ENCODE data around the gene PATL1. TPM values are rescaled to one million over a fixed set of nuclear protein-coding genes. Genes with fewer than 3 reads are reported as not detected.

Gene PATL1
- total and polyA plus RNA-seq, 2 experiments from 2014 or later, result 12.9 to 19.6 TPM

DNA sequence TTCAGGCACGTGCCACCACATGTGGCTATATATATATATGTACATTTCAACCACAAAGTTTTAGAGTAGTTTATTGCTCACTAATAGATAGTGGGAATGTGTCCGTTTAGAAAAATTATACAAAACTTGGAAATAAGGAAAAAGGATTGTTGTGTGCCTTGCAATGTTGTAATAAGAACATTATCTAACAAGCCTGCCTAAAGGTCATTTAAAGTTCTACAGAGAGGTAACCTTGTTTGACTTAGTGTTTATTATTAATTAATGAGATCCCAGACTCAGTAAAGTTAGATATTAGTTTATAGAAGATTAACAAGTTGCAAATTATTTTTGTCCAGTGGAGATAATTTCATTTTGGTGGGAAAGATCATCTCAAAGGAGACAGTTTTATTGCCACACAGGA lies 5.5 kb upstream of the PATL1 start:
- no peaks in the 10 kb centered on the region for H3K36me3 ChIP-seq (ENCODE audit: insufficient read depth)
- Mint-ChIP-seq H3K4me3 (no peak overlapping the region), H3K27me3 (ENCODE audit: insufficient read depth, low read depth, poor library complexity) (peaks cover 4% of the 10 kb centered on the region), H3K27ac (no peak overlapping the region), H3K4me1 (peaks cover 7% of the 10 kb centered on the region; the same call in 2 of the 3 replicates), H3K9me3 (no peaks in the 10 kb centered on the region), H3K36me3 (ENCODE audit: low read depth) (no peaks in the 10 kb centered on the region; the same call in 2 of the 3 replicates)
- H3K27ac ChIP-seq (ENCODE audit: low read depth), result no peak overlapping the region
- ATAC-seq (no peak), DNase-seq (ENCODE audit: low spot score) (no peak)
- no peaks in the 10 kb centered on the region for H4K20me1 ChIP-seq (replicated peaks; ENCODE audit: insufficient read depth)
- no peaks in the 10 kb centered on the region for H3K79me2 ChIP-seq (replicated peaks; ENCODE audit: insufficient read depth)
- no peaks in the 10 kb centered on the region for H3K9me2 ChIP-seq (ENCODE audit: insufficient read depth)
- peaks cover 12% of the 10 kb centered on the region; the same call in 1 of the 2 replicates for H3K4me1 ChIP-seq (ENCODE audit: insufficient read depth)
- H3K4me2 ChIP-seq, result no peak overlapping the region
- H3K27me3 ChIP-seq (ENCODE audit: insufficient read depth), result no peaks in the 10 kb centered on the region
- no peak overlapping the region for H2AFZ ChIP-seq
- H3K4me3 ChIP-seq, result no peak overlapping the region
- TF ChIP-seq, protein P1, sequence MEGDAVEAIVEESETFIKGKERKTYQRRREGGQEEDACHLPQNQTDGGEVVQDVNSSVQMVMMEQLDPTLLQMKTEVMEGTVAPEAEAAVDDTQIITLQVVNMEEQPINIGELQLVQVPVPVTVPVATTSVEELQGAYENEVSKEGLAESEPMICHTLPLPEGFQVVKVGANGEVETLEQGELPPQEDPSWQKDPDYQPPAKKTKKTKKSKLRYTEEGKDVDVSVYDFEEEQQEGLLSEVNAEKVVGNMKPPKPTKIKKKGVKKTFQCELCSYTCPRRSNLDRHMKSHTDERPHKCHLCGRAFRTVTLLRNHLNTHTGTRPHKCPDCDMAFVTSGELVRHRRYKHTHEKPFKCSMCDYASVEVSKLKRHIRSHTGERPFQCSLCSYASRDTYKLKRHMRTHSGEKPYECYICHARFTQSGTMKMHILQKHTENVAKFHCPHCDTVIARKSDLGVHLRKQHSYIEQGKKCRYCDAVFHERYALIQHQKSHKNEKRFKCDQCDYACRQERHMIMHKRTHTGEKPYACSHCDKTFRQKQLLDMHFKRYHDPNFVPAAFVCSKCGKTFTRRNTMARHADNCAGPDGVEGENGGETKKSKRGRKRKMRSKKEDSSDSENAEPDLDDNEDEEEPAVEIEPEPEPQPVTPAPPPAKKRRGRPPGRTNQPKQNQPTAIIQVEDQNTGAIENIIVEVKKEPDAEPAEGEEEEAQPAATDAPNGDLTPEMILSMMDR (conservative IDR thresholded peaks at IDR 0.05; ENCODE audit: low read depth in 2 of 2), result no peak
- TF ChIP-seq ZNF114 (CRISPR knock-in tag; IDR thresholded peaks at IDR 0.05) (no peak), POLR2AphosphoS5 (IDR thresholded peaks at IDR 0.05; ENCODE audit: low read depth) (no peak)
- H3F3A ChIP-seq (replicated peaks; ENCODE audit: low read depth), result no peaks in the 10 kb centered on the region

DNA sequence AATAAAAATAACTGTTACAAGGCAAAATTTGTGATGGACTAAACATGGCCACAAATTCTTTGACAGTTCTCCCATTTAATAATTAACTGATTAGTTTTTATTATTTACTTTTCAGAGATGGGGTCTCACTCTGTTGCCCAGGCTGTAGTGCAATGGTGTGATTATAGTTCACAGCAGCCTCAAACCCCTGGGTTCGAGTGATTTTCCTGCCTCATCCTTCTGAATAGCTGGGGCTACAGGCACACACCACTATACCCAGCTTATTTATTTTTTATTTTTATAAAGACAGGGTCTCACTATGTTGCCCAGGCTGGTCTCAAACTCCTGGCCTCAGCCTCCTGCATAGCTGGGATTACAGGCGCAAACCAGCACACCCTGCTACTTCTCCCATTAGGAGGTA lies 4.5 kb upstream of the PATL1 start:
- Mint-ChIP-seq H3K27me3 (ENCODE audit: insufficient read depth, low read depth, poor library complexity) (peaks cover 5% of the 10 kb centered on the region), H3K36me3 (ENCODE audit: low read depth) (no peaks in the 10 kb centered on the region; the same call in 2 of the 3 replicates), H3K4me1 (peaks cover 7% of the 10 kb centered on the region; the same call in 2 of the 3 replicates), H3K4me3 (no peak overlapping the region), H3K9me3 (no peaks in the 10 kb centered on the region), H3K27ac (no peak overlapping the region)
- Histone ChIP-seq H3K27me3 (ENCODE audit: insufficient read depth) (no peaks in the 10 kb centered on the region), H3K79me2 (replicated peaks; ENCODE audit: insufficient read depth) (peaks cover 1% of the 10 kb centered on the region), H3K4me1 (ENCODE audit: insufficient read depth) (peaks cover 12% of the 10 kb centered on the region; the same call in 1 of the 2 replicates), H3F3A (replicated peaks; ENCODE audit: low read depth) (no peaks in the 10 kb centered on the region), H4K20me1 (replicated peaks; ENCODE audit: insufficient read depth) (no peaks in the 10 kb centered on the region), H3K4me2 (no peak overlapping the region), H3K9me2 (ENCODE audit: insufficient read depth) (no peaks in the 10 kb centered on the region), H3K4me3 (no peak overlapping the region), H2AFZ (no peak overlapping the region), H3K27ac (ENCODE audit: low read depth) (no peak overlapping the region), H3K36me3 (ENCODE audit: insufficient read depth) (no peaks in the 10 kb centered on the region)
- ATAC-seq (no peak), DNase-seq (ENCODE audit: low spot score) (no peak)
- TF ChIP-seq NANOG (IDR thresholded peaks at IDR 0.05; ENCODE audit: borderline replicate concordance), result no peak
- no peak for TF ChIP-seq JUNB (IDR thresholded peaks at IDR 0.05; ENCODE audit: unreplicated experiment)
- no peak for TF ChIP-seq ZNF114 (CRISPR knock-in tag; IDR thresholded peaks at IDR 0.05)
- TF ChIP-seq, protein P1 (conservative IDR thresholded peaks at IDR 0.05; ENCODE audit: low read depth in 2 of 2), result no peak
- TF ChIP-seq, protein P2, sequence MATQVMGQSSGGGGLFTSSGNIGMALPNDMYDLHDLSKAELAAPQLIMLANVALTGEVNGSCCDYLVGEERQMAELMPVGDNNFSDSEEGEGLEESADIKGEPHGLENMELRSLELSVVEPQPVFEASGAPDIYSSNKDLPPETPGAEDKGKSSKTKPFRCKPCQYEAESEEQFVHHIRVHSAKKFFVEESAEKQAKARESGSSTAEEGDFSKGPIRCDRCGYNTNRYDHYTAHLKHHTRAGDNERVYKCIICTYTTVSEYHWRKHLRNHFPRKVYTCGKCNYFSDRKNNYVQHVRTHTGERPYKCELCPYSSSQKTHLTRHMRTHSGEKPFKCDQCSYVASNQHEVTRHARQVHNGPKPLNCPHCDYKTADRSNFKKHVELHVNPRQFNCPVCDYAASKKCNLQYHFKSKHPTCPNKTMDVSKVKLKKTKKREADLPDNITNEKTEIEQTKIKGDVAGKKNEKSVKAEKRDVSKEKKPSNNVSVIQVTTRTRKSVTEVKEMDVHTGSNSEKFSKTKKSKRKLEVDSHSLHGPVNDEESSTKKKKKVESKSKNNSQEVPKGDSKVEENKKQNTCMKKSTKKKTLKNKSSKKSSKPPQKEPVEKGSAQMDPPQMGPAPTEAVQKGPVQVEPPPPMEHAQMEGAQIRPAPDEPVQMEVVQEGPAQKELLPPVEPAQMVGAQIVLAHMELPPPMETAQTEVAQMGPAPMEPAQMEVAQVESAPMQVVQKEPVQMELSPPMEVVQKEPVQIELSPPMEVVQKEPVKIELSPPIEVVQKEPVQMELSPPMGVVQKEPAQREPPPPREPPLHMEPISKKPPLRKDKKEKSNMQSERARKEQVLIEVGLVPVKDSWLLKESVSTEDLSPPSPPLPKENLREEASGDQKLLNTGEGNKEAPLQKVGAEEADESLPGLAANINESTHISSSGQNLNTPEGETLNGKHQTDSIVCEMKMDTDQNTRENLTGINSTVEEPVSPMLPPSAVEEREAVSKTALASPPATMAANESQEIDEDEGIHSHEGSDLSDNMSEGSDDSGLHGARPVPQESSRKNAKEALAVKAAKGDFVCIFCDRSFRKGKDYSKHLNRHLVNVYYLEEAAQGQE (IDR thresholded peaks at IDR 0.05; ENCODE audit: unreplicated experiment), result no peak
- TF ChIP-seq POLR2AphosphoS5 (IDR thresholded peaks at IDR 0.05; ENCODE audit: low read depth), result no peak
- TF ChIP-seq, protein P3, sequence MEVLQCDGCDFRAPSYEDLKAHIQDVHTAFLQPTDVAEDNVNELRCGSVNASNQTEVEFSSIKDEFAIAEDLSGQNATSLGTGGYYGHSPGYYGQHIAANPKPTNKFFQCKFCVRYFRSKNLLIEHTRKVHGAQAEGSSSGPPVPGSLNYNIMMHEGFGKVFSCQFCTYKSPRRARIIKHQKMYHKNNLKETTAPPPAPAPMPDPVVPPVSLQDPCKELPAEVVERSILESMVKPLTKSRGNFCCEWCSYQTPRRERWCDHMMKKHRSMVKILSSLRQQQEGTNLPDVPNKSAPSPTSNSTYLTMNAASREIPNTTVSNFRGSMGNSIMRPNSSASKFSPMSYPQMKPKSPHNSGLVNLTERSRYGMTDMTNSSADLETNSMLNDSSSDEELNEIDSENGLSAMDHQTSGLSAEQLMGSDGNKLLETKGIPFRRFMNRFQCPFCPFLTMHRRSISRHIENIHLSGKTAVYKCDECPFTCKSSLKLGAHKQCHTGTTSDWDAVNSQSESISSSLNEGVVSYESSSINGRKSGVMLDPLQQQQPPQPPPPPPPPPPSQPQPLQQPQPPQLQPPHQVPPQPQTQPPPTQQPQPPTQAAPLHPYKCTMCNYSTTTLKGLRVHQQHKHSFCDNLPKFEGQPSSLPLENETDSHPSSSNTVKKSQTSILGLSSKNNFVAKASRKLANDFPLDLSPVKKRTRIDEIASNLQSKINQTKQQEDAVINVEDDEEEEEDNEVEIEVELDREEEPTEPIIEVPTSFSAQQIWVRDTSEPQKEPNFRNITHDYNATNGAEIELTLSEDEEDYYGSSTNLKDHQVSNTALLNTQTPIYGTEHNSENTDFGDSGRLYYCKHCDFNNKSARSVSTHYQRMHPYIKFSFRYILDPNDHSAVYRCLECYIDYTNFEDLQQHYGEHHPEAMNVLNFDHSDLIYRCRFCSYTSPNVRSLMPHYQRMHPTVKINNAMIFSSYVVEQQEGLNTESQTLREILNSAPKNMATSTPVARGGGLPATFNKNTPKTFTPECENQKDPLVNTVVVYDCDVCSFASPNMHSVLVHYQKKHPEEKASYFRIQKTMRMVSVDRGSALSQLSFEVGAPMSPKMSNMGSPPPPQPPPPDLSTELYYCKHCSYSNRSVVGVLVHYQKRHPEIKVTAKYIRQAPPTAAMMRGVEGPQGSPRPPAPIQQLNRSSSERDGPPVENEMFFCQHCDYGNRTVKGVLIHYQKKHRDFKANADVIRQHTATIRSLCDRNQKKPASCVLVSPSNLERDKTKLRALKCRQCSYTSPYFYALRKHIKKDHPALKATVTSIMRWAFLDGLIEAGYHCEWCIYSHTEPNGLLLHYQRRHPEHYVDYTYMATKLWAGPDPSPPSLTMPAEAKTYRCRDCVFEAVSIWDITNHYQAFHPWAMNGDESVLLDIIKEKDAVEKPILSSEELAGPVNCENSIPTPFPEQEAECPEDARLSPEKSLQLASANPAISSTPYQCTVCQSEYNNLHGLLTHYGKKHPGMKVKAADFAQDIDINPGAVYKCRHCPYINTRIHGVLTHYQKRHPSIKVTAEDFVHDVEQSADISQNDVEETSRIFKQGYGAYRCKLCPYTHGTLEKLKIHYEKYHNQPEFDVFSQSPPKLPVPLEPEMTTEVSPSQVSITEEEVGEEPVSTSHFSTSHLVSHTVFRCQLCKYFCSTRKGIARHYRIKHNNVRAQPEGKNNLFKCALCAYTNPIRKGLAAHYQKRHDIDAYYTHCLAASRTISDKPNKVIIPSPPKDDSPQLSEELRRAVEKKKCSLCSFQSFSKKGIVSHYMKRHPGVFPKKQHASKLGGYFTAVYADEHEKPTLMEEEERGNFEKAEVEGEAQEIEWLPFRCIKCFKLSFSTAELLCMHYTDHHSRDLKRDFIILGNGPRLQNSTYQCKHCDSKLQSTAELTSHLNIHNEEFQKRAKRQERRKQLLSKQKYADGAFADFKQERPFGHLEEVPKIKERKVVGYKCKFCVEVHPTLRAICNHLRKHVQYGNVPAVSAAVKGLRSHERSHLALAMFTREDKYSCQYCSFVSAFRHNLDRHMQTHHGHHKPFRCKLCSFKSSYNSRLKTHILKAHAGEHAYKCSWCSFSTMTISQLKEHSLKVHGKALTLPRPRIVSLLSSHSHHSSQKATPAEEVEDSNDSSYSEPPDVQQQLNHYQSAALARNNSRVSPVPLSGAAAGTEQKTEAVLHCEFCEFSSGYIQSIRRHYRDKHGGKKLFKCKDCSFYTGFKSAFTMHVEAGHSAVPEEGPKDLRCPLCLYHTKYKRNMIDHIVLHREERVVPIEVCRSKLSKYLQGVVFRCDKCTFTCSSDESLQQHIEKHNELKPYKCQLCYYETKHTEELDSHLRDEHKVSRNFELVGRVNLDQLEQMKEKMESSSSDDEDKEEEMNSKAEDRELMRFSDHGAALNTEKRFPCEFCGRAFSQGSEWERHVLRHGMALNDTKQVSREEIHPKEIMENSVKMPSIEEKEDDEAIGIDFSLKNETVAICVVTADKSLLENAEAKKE (CRISPR knock-in tag; IDR thresholded peaks at IDR 0.05), result no peak
